HepG2 (cell line): ENCODE data around the gene EGFL8. TPM values are rescaled to one million over a fixed set of nuclear protein-coding genes. Genes with fewer than 3 reads are reported as not detected.

Source experiments
- ATAC-seq: fragments of 200-7000 bp; cut with Tn5 transposase; 3 replicates; pipeline ENCODE4 v1.9.1; 2020; ENCODE audit warnings: mild to moderate bottlenecking, moderate library complexity
- BruUV-seq: library from RNA; stranded (reverse); fragments of 400-500 nt; replicated peaks from 2 replicates; lab custom pipeline; 2021; lab: Mats Ljungman, UMichigan
- CTCF ChIA-PET: fragments of 300-600 bp; formaldehyde crosslinking; extraction: SDS; loops from one replicate; lab custom pipeline; 2021; ENCODE audit warnings: low total read pairs, inconsistent platforms, low intra/inter-chr PET ratio; lab: Yijun Ruan, JAX
- POLR2A ChIA-PET: fragments of 350-600 bp; sonication (Branson Sonifier 250); formaldehyde crosslinking; loops from one replicate; lab custom pipeline; 2020; ENCODE audit warnings: antibody characterized with exemption, inconsistent platforms; lab: Yijun Ruan, JAX
- DNase-seq: peaks from one replicate; pipeline ENCODE4 v3.0.0-alpha.2; 2015; ENCODE audit warnings: low spot score
- FAIRE-seq: peaks from 3 replicates; lab custom pipeline; 2011; peaks lifted over from hg19 to GRCh38; lab: Jason Lieb, UNC
- H2AFZ ChIP-seq: one replicate; pipeline ENCODE4 v1.6.1; 2011; ENCODE audit warnings: low read length, inconsistent platforms
- H3K27ac ChIP-seq: fragments of 300-600 bp; 3 replicates; pipeline ENCODE4 v1.8.0; 2011; ENCODE audit warnings: mixed run types, mild to moderate bottlenecking, mixed read lengths, low read length, inconsistent platforms; ENCODE audit not compliant: insufficient read depth; ENCODE audit errors: extremely low read length
- H3K27me3 ChIP-seq, 2 experiments: fragments of 200-600 bp in 1 of 2; 2 replicates in 1 of 2; 3 replicates in 1 of 2; pipeline versions ENCODE4 v1.6.0 to v1.8.0; 2011; ENCODE audit warnings: low read length in 2 of 2, mild to moderate bottlenecking in 2 of 2, moderate library complexity in 2 of 2, inconsistent platforms in 1 of 2; ENCODE audit not compliant: insufficient read depth in 2 of 2, control insufficient read depth in 1 of 2
- H3K36me3 ChIP-seq, 2 experiments: fragments of 200-600 bp in 1 of 2; replicated peaks in 1 of 2; 2 replicates in 1 of 2; 3 replicates in 1 of 2; pipeline versions ENCODE4 v1.5.1 to v1.8.0; 2011; ENCODE audit warnings: low read length in 2 of 2, inconsistent platforms in 1 of 2; ENCODE audit not compliant: insufficient read depth in 2 of 2, control insufficient read depth in 1 of 2
- H3K4me1 ChIP-seq: 2 replicates; pipeline ENCODE4 v1.5.1; 2012; ENCODE audit warnings: low read length, inconsistent platforms; ENCODE audit not compliant: insufficient read depth
- H3K4me2 ChIP-seq: 2 replicates; pipeline ENCODE4 v1.6.0; 2011; ENCODE audit warnings: low read depth, low read length, inconsistent platforms
- H3K4me3 ChIP-seq, 3 experiments: fragments of 200-600 bp in 1 of 3; sonication (generic), shearing (Covaris generic) in 1 of 3; replicated peaks in 1 of 3; 2 replicates each; pipeline ENCODE4 v1.5.1; 2011 to 2016; ENCODE audit warnings: low read length in 3 of 3, inconsistent platforms in 2 of 3, low read depth in 2 of 3, mild to moderate bottlenecking in 2 of 3, control low read depth in 1 of 3, mixed read lengths in 1 of 3; ENCODE audit not compliant: insufficient read depth in 1 of 3
- H3K79me2 ChIP-seq: one replicate; pipeline ENCODE4 v1.6.1; 2011; ENCODE audit warnings: low read length, inconsistent platforms; ENCODE audit not compliant: insufficient read depth
- H3K9ac ChIP-seq: 2 replicates; pipeline ENCODE4 v1.6.0; 2011; ENCODE audit warnings: mild to moderate bottlenecking, low read depth, low read length, inconsistent platforms; ENCODE audit not compliant: insufficient read depth
- H3K9me3 ChIP-seq: 2 replicates; pipeline ENCODE4 v1.5.1; 2012; ENCODE audit warnings: mild to moderate bottlenecking, low read length
- H4K20me1 ChIP-seq: 2 replicates; pipeline ENCODE4 v1.6.0; 2011; ENCODE audit warnings: inconsistent platforms, mild to moderate bottlenecking, low read length, moderate library complexity; ENCODE audit not compliant: insufficient read depth
- FOXA3 ChIP-seq: IDR thresholded peaks from 2 replicates; pipeline ENCODE4 v1.6.1; 2016; ENCODE audit warnings: missing genetic modification reagents, missing compliant biosample characterization
- ZBTB8A ChIP-seq: sonication (generic); formaldehyde crosslinking; IDR thresholded peaks from 2 replicates; pipeline ENCODE4 v1.4.0; 2020; ENCODE audit warnings: mild to moderate bottlenecking, low read depth, missing genetic modification reagents, borderline replicate concordance
- ZFP1 ChIP-seq: IDR thresholded peaks from 2 replicates; pipeline ENCODE4 v1.6.1; 2016
- ZNF644 ChIP-seq: IDR thresholded peaks from 2 replicates; pipeline ENCODE4 v1.6.1; 2016; ENCODE audit warnings: low read depth
- in situ Hi-C: cut with HindIII; loops from 2 replicates; pipeline ENCODE4 v1.10.0; 2017; ENCODE audit warnings: low pct_unique_long_range_greater_than_20kb; ENCODE audit not compliant: extremely low pct_ligation_motif_present
- intact Hi-C: fragments of 100-400 bp; cut with micrococcal nuclease; formaldehyde crosslinking; loops from one replicate; pipeline ENCODE4 v1.10.0; 2022; ENCODE audit not compliant: unreplicated experiment
- polyA plus RNA-seq, 8 experiments: library from polyadenylated mRNA; depleted of rRNA in 3 of 8; stranded (reverse) in 7 of 8; unstranded in 1 of 8; fragments of >200 nt; fragmentation: Illumina TruSeq in 4 of 8; extraction: Trizol in 4 of 8; gene quantifications; 2 replicates each; pipeline versions ENCODE4 v1.2.1 to v1.2.3, GENCODE V29; 2011 to 2016; ENCODE audit warnings: low read depth in 4 of 8, missing spikeins in 1 of 8, mixed read lengths in 1 of 8; ENCODE audit not compliant: insufficient read depth in 1 of 8
- total RNA-seq, 5 experiments: library from RNA; depleted of rRNA; stranded (reverse); fragments of >200 nt; fragmentation: Illumina TruSeq; extraction: Trizol; gene quantifications; 2 replicates each; pipeline ENCODE4 v1.2.3, GENCODE V29; 2016; ENCODE audit warnings: low read depth in 1 of 5
- TF ChIP-seq, protein P1 (sequence below): sonication (generic); formaldehyde crosslinking; IDR thresholded peaks from 2 replicates; pipeline ENCODE4; 2020; ENCODE audit warnings: missing genetic modification reagents, mild to moderate bottlenecking, borderline replicate concordance

EGFL8 gene
- total and polyA plus RNA-seq, 2 of the 13 experiments (the other 11 are each of a cell fraction or from before 2014, with no cell fraction given) = 10.0 to 11.5 TPM

DNA sequence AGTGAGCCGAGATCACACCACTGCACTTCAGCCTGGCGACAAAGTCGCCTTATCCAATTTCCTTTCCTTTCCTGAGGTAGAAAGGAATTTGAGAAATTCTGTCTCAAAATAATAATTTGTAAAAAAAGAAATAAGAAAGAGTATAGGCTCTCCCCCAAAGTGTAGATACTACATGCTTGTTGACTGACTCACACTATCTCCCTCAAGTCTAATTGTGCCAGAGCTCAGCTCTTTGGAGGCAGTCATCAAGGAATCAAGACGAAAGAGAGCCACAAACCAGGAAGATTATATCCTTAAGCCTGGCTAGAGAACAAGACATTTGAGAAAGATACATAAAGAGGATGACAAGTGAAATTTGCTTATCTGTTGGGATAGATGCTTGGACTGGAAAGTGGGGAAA lies 30.6 kb upstream of the EGFL8 start (continued):
- TF ChIP-seq ZNF644 (CRISPR knock-in tag) (no peak), FOXA3 (CRISPR knock-in tag) (no peak)
- TF ChIP-seq, protein P1, sequence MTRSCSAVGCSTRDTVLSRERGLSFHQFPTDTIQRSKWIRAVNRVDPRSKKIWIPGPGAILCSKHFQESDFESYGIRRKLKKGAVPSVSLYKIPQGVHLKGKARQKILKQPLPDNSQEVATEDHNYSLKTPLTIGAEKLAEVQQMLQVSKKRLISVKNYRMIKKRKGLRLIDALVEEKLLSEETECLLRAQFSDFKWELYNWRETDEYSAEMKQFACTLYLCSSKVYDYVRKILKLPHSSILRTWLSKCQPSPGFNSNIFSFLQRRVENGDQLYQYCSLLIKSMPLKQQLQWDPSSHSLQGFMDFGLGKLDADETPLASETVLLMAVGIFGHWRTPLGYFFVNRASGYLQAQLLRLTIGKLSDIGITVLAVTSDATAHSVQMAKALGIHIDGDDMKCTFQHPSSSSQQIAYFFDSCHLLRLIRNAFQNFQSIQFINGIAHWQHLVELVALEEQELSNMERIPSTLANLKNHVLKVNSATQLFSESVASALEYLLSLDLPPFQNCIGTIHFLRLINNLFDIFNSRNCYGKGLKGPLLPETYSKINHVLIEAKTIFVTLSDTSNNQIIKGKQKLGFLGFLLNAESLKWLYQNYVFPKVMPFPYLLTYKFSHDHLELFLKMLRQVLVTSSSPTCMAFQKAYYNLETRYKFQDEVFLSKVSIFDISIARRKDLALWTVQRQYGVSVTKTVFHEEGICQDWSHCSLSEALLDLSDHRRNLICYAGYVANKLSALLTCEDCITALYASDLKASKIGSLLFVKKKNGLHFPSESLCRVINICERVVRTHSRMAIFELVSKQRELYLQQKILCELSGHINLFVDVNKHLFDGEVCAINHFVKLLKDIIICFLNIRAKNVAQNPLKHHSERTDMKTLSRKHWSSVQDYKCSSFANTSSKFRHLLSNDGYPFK (CRISPR knock-in tag) = no peak

DNA sequence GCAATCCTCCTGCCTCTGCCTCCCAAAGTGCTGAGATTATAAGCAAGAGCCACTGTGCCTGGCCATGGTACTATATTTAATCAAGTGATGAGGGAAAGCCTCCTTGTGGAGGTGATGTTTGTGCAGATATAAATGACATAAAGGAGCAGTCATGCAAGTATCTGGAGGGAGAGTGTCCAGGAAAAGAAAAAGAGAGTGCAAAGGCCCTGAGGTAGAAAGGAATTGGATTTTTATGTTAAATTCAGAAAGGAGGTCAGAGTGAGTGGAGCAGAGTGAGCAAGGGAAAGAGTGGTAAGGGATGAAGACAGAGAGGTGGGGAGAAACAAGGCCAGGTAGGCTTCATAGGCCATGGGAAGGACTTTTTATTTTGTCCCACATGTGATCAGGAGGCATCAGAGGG lies 26.9 kb upstream of the EGFL8 start:
- BruUV-seq = no TSS peak
- Histone ChIP-seq H4K20me1 (no peaks in the 10 kb centered on the region), H3K4me3 (no peak overlapping the region), H3K4me2 (no peak overlapping the region), H3K9ac (no peak overlapping the region), H3K79me2 (no peaks in the 10 kb centered on the region), H2AFZ (no peak overlapping the region), H3K9me3 (no peaks in the 10 kb centered on the region), H3K27me3 (peaks cover 1 to 6% of the 10 kb centered on the region in 2 experiments; a peak in 2 of 5 replicates), H3K27ac (no peak overlapping the region), H3K36me3 (no peaks in the 10 kb centered on the region), H3K4me1 (peaks cover 43% of the 10 kb centered on the region)
- ChIA-PET POLR2A (interaction anchor here (0.7 to 1.1 kb wide), 2 partner anchors 9 to 46 kb away, joined by 3 to 5 read pairs; partner anchors contain the start of gene ATF6B), CTCF (no interaction called here)
- DNase-seq (no peak), FAIRE-seq (no peak), ATAC-seq (no peak)
- in situ Hi-C loops = no loop called here
- TF ChIP-seq ZFP1 (CRISPR knock-in tag) (no peak), ZBTB8A (no peak)
- intact Hi-C loops = no loop called here
